Measurements from ENCODE around the gene TSLP. TPM values are rescaled to one million over a fixed set of nuclear protein-coding genes. Genes with fewer than 3 reads are reported as not detected.

TSLP gene
- polyA plus RNA-seq, 1 of the 3 experiments (the other 2 are of a cell fraction): 1.3 TPM

GRCh38 chr5:111076091-111076490 is 4.6 kb downstream of the TSLP start:
- Histone ChIP-seq H3K27me3 (ENCODE audit: insufficient read depth) (no peaks in the 10 kb centered on the region), H3K9ac (no peak overlapping the region), H2AFZ (ENCODE audit: low read depth) (no peak overlapping the region), H3K4me3 (ENCODE audit: low read depth in 2 of 2, low read length in 1 of 2) (no peak overlapping the region), H3K36me3 (replicated peaks in 1 of 2; ENCODE audit: control insufficient read depth in 1 of 2, insufficient read depth in 2 of 2, low read length in 1 of 2) (peaks cover 0 to 10% of the 10 kb centered on the region in 2 experiments), H3K4me2 (no peak overlapping the region), H3K27ac (ENCODE audit: low read depth in 2 of 2, low read length in 1 of 2) (0 out of 4 replicates have a peak overlapping the region, but pooled peaks of 1 of the 2 experiments have one; percentile 7), H3K9me2 (no peaks in the 10 kb centered on the region), H3K9me3 (no peaks in the 10 kb centered on the region), H3K4me1 (ENCODE audit: control insufficient read depth in 1 of 2, insufficient read depth in 2 of 2, low read depth in 1 of 2, low read length in 1 of 2) (peaks cover 5 to 11% of the 10 kb centered on the region in 2 experiments; a peak in 3 of 4 replicates), H3F3A (replicated peaks; ENCODE audit: insufficient read depth) (peaks cover 19% of the 10 kb centered on the region), H3K79me2 (ENCODE audit: insufficient read depth) (no peaks in the 10 kb centered on the region), H4K20me1 (ENCODE audit: insufficient read depth) (no peaks in the 10 kb centered on the region)
- TF ChIP-seq CHD2 (IDR thresholded peaks at IDR 0.05; ENCODE audit: low read length, partially characterized antibody): no peak
- no peak for TF ChIP-seq MXI1 (IDR thresholded peaks at IDR 0.05; ENCODE audit: low read depth, low read length)
- no peak for TF ChIP-seq IRF3 (IDR thresholded peaks at IDR 0.05; ENCODE audit: low read depth, low read length)
- no peak for TF ChIP-seq EP300 (IDR thresholded peaks at IDR 0.05; ENCODE audit: borderline replicate concordance in 1 of 2, low read depth in 1 of 2, low read length in 1 of 2)
- no peak for TF ChIP-seq GATA2 (CRISPR knock-in tag; IDR thresholded peaks at IDR 0.05)
- no peak for TF ChIP-seq RFX5 (IDR thresholded peaks at IDR 0.05; ENCODE audit: low read length)
- no peak for TF ChIP-seq YY1 (IDR thresholded peaks at IDR 0.05; ENCODE audit: low read depth)
- no peak for TF ChIP-seq RAD21 (IDR thresholded peaks at IDR 0.05; ENCODE audit: low read length)
- TF ChIP-seq RXRA (IDR thresholded peaks at IDR 0.05; ENCODE audit: borderline replicate concordance, low read depth): no peak
- no peak for TF ChIP-seq REST (IDR thresholded peaks at IDR 0.05; ENCODE audit: low read depth, low read length)
- no peak for TF ChIP-seq SMC3 (IDR thresholded peaks at IDR 0.05; ENCODE audit: low read depth, low read length)
- TF ChIP-seq POLR2AphosphoS5 (IDR thresholded peaks at IDR 0.05; ENCODE audit: low read depth, low read length): no peak
- no peak for TF ChIP-seq GABPA (IDR thresholded peaks at IDR 0.05; ENCODE audit: low read depth)
- TF ChIP-seq TAF1 (IDR thresholded peaks at IDR 0.05; ENCODE audit: borderline replicate concordance, low read depth, low read length): no peak
- ChIA-PET CTCF (no interaction called here), POLR2A (no interaction called here)
- 81% methylated on average over 1 of the region's 1 CpG for WGBS (ENCODE audit: low lambda C conversion rate)
- no peak for DNase-seq

Data from SK-N-SH (cell line).